Ectodermal cell (in vitro differentiated cells): ENCODE results near the gene REN.

Source experiments
- H3K27ac ChIP-seq: 2 replicates; pipeline ENCODE4 v1.7.0; 2013; ENCODE audit warnings: mild to moderate bottlenecking, low read depth, low read length; ENCODE audit not compliant: insufficient read depth, poor library complexity, severe bottlenecking
- H3K27me3 ChIP-seq: 2 replicates; pipeline ENCODE4 v1.7.0; 2013; ENCODE audit warnings: mild to moderate bottlenecking, low read length; ENCODE audit not compliant: insufficient read depth, control insufficient read depth, poor library complexity, severe bottlenecking
- H3K36me3 ChIP-seq: one replicate; pipeline ENCODE4 v1.7.0; 2013; ENCODE audit warnings: low read length; ENCODE audit not compliant: control insufficient read depth, insufficient read depth
- H3K4me1 ChIP-seq: one replicate; pipeline ENCODE4 v1.7.0; 2013; ENCODE audit warnings: low read length; ENCODE audit not compliant: control insufficient read depth, insufficient read depth
- H3K4me3 ChIP-seq: 2 replicates; pipeline ENCODE4 v1.7.0; 2013; ENCODE audit warnings: low read depth, low read length, control low read depth; ENCODE audit not compliant: insufficient read depth
- H3K9me3 ChIP-seq: 2 replicates; pipeline ENCODE4 v1.7.0; 2013; ENCODE audit warnings: mild to moderate bottlenecking, low read length, moderate library complexity; ENCODE audit not compliant: control insufficient read depth
- WGBS, 2 experiments: methylation state at CpG; one replicate each; pipeline ENCODE4 v1.1.7; 2013; ENCODE audit warnings: missing lambda C conversion rate in 2 of 2; 5-methylcytosine and 5-hydroxymethylcytosine counted together

Gene REN

DNA sequence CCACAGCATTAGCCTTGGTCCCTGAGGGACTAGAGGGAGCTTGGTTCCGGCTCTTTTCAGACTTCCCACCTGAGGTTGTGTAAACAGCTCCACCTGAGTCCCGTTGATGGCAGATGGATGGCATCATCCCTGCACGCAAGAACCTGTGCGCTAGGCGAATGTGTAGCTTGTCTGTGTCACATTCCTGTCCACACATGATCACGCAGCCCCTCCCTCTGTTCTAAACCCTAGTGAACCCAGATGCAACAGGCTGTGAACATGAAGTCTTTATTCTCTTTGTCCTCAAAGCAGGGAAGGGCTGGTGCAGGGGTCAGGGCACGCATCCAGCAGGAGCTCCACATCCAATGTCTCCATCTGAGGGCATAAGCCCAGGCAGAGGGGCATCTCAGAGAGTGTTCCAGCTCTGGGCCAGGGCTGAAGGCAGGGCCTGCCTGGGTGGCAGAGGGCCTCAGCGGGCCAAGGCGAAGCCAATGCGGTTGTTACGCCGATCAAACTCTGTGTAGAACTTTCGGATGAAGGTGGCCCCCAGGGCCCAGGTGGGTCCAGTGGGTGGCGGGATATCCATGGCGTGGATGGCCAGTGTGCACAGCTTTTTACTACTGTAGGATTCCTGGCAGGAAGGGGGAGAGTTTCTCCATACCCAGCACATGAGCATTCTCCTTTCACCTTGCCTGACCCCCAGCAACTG is 11.4 kb downstream of the REN start:
- Histone ChIP-seq H3K4me1 (peaks cover 7% of the 10 kb centered on the region), H3K36me3 (no peaks in the 10 kb centered on the region), H3K27ac (no peak overlapping the region), H3K9me3 (no peaks in the 10 kb centered on the region), H3K27me3 (peaks cover 32% of the 10 kb centered on the region), H3K4me3 (no peak overlapping the region)
- WGBS, 2 experiments = 93 to 96% methylated on average over 15 of the region's 15 CpGs

GRCh38 chr1:204153667-204154066 is 12.5 kb downstream of the REN start:
- WGBS, 2 experiments = 92% methylated on average over 5 of the region's 5 CpGs
- no peaks in the 10 kb centered on the region for H3K36me3 ChIP-seq
- peaks cover 32% of the 10 kb centered on the region for H3K27me3 ChIP-seq
- H3K4me3 ChIP-seq = no peak overlapping the region
- no peaks in the 10 kb centered on the region for H3K9me3 ChIP-seq
- H3K4me1 ChIP-seq = peaks cover 7% of the 10 kb centered on the region
- H3K27ac ChIP-seq = no peak overlapping the region

DNA sequence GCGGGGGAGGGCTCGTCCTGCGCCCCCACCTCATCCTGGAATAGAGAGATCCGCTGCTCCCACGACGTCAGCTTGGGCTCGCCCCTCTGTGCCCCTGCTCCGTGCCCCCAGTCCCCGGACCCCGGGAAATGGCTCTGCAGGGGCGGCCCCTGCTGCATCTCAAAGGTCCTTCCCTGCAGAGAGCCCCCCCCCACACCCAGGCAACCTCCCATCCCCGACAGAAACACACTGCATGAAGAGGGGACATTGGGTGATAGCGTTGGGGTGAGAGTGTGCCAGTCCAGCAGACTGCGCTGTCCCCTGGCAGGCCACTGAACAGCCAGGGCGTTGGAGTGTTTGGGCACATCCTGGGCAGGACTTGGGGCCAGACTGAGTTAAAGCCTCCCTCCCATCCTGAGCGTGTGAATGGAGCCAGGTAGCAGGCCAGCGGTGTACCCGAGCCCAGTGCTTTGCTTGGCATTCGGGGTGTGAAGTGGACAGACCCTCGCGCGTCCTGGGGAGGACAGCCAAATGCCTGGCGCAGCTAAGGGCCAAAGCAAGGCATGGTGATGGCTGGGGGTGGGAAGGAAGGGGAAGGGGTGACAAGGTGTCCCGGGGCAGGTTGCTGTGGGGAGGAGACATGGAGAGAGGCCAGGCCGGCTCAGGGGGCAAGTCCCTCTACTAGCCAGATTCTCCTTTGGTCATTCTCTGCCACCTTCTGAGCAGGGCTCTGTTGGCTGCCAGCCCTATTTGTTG is 13.7 kb downstream of the REN start:
- WGBS, 2 experiments = 39 to 42% methylated on average over 24 to 25 of the region's 25 CpGs
- H3K4me1 ChIP-seq = peaks cover 14% of the 10 kb centered on the region

GRCh38 chr1:204151552-204152309 is 14.4 kb downstream of the REN start, which contains the start of gene ETNK2:
TSS of gene ETNK2 (minus strand) at chr1:204152044. CDS start at chr1:204151852, 192 bp downstream.
- WGBS, 2 experiments = 0 to 1% methylated on average over 94 of the region's 94 CpGs
- no peak within 1 kb of the TSS for H3K27ac ChIP-seq

More for the DNA sequence above, 13.7 kb downstream of the REN start:
- no peaks in the 10 kb centered on the region for H3K36me3 ChIP-seq
- no peak overlapping the region for H3K27ac ChIP-seq
- no peaks in the 10 kb centered on the region for H3K9me3 ChIP-seq
- H3K27me3 ChIP-seq = peaks cover 32% of the 10 kb centered on the region
- peak overlapping the region; percentile 56 for H3K4me3 ChIP-seq

DNA sequence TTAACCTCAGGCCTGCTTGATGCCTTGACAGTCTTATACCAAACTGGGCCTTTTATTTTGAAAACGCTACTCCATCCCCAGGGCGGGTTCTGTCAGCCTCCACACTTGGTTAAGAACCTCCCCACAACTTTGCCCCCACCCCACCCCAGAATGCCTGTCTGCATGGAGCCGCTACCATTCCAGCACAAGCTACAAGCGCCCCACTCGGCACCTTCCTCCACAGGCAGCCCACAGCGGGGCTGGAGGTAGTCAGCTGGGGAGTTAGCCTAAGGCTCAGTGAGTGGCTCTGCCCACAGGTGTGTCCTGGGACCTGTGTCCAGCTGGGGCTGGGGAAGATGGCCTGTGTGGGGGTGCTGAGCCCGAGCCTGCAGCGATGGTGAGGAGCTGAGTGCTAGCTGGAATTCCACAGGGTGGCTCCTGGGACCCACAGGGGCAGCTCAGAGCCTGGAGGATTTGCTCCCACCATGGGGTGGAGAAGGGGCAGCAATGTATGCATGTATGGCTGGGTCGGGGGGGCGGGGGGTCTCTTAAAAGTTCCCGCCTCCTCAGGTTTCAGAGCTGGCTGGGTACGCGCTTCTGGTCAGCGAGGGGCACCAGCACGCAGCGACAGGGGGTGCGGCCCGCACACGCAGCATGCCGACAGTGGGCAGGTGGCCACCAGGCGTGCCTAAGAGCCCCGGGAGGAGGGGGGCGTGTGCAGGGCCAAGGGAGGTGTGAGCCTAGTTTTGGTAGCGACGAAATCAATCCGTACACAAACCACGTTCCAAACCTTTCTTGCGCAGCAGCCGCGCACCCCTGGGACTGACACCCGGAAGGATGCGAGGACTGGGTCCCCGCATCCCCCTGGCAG is 15.2 kb downstream of the REN start:
- Histone ChIP-seq H3K27ac (no peak overlapping the region), H3K9me3 (no peaks in the 10 kb centered on the region), H3K4me1 (peaks cover 22% of the 10 kb centered on the region), H3K27me3 (peaks cover 37% of the 10 kb centered on the region), H3K4me3 (peak overlapping the region; percentile 56), H3K36me3 (no peaks in the 10 kb centered on the region)
- 15 to 16% methylated on average over 33 of the region's 33 CpGs for WGBS, 2 experiments

More at GRCh38 chr1:204151552-204152309, 14.4 kb downstream of the REN start, which contains the start of gene ETNK2:
- Histone ChIP-seq H3K36me3 (no peaks in the 10 kb centered on the region), H3K27me3 (peaks cover 32% of the 10 kb centered on the region), H3K4me1 (peaks cover 21% of the 10 kb centered on the region), H3K9me3 (no peaks in the 10 kb centered on the region), H3K4me3 (peak within 1 kb of the TSS; percentile 56)

DNA sequence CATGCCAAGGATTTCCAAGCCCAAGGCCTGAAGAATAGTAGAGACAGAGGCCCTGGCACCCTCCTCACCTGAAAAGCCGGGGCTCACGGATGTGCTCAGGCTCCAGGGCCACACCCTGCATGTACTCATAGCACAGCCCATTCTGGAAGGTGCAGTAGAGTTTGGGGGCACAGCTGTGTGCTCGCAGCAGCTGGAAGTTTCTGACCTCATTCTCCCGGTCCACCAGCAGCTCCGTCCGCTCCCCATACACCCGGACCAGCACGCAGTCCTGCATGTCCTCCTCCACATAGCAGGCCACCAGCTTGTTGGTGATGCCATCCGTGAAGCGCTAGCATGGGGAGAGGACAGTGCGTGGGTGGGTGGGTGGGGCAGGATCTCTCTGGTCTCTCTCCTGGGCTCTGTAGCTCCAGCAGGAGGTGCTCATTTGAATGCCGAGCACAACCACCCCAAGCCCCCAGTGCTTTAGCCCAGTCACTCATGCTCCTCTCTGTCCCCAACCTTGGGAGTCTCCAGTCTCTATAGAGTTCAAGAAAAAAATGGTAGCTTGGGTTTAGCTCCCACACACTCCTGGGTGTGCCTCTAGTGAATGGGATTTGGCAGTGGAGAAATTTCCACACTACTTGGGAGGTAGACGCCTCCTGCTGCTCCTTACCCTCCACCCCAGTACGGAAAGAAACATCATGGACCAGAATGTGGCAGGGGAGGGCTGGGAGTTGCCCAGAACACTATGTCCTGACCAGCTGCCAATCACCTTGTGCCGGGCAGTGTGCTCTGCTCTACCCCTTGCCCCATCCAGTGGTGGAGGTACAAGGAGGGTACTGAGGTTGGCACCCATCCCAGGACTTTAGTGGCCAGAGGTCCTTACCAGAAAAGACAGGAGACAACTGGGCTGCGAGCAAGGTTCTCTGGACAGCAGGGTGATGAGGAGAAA is 16.2 kb downstream of the REN start:
- WGBS, 2 experiments = 86 to 91% methylated on average over 16 of the region's 16 CpGs
- Histone ChIP-seq H3K4me1 (peaks cover 22% of the 10 kb centered on the region), H3K27me3 (peaks cover 37% of the 10 kb centered on the region), H3K9me3 (no peaks in the 10 kb centered on the region), H3K4me3 (no peak overlapping the region), H3K36me3 (no peaks in the 10 kb centered on the region), H3K27ac (no peak overlapping the region)

- Histone ChIP-seq H3K27me3 (peaks cover 37% of the 10 kb centered on the region), H3K4me1 (peaks cover 22% of the 10 kb centered on the region), H3K27ac (no peak overlapping the region), H3K36me3 (no peaks in the 10 kb centered on the region), H3K9me3 (no peaks in the 10 kb centered on the region), H3K4me3 (no peak overlapping the region)
- WGBS, 2 experiments = 87 to 89% methylated on average over 2 of the region's 2 CpGs
These were observed 17.0 kb downstream of the REN start for GRCh38 chr1:204149107-204149506.

- WGBS, 2 experiments = 42 to 43% methylated on average over 13 of the region's 13 CpGs
- Histone ChIP-seq H3K4me1 (peaks cover 22% of the 10 kb centered on the region), H3K9me3 (no peaks in the 10 kb centered on the region), H3K36me3 (no peaks in the 10 kb centered on the region), H3K27me3 (peaks cover 31% of the 10 kb centered on the region), H3K27ac (peak overlapping the region; percentile 38), H3K4me3 (no peak overlapping the region)
These were observed 18.4 kb downstream of the REN start for GRCh38 chr1:204147406-204148383.
